Uterus (tissue), 4 donors: ENCODE results near the gene GSG1L. TPM values are rescaled to one million over a fixed set of nuclear protein-coding genes. Genes with fewer than 3 reads are reported as not detected.

Experiments
- DNase-seq, 2 donors: peaks; one replicate each; pipeline ENCODE4 v3.0.0-alpha.2; 2019 to 2020
- H3K27ac ChIP-seq, 2 donors: fragments of 200-600 bp; sonication (generic); 1 replicate in 1 of 2; 2 replicates in 1 of 2; pipeline ENCODE4 v1.5.1; 2016 to 2018
- H3K27me3 ChIP-seq, 2 donors: fragments of 200-600 bp; sonication (generic); one replicate each; pipeline ENCODE4 v1.5.1; 2018 to 2019; ENCODE audit warnings: control low read depth in 1 of 2
- H3K36me3 ChIP-seq, 2 donors: fragments of 200-600 bp; sonication (generic); one replicate each; pipeline ENCODE4 v1.5.1; 2019; ENCODE audit warnings: control low read depth in 1 of 2
- H3K4me1 ChIP-seq, 2 donors: fragments of 200-600 bp; sonication (generic); one replicate each; pipeline ENCODE4 v1.5.1; 2018 to 2019; ENCODE audit warnings: control low read depth in 1 of 2
- H3K4me3 ChIP-seq, 2 donors: fragments of 200-600 bp; sonication (generic); 1 replicate in 1 of 2; 2 replicates in 1 of 2; pipeline ENCODE4 v1.5.1; 2018 to 2019; ENCODE audit warnings: mild to moderate bottlenecking in 1 of 2
- H3K9me3 ChIP-seq, 2 donors: fragments of 200-600 bp; sonication (generic); one replicate each; pipeline ENCODE4 v1.5.1; 2019; ENCODE audit warnings: control low read depth in 1 of 2
- POLR2A ChIP-seq, 2 donors: fragments of 450-650 bp; IDR thresholded peaks; one replicate each; pipeline ENCODE4 v1.6.1; 2016; ENCODE audit warnings: antibody characterized with exemption in 2 of 2, mild to moderate bottlenecking in 1 of 2, moderate library complexity in 1 of 2
- intact Hi-C: fragments of 100-400 bp; cut with DNase I; formaldehyde crosslinking; loops from one replicate; pipeline ENCODE4 v1.15.1; 2023; ENCODE audit warnings: low total_unique reads
- total RNA-seq, 4 donors: library from RNA; depleted of rRNA in 3 of 4; stranded (reverse); fragments of >200 nt in 3 of 4; gene quantifications; one replicate each; pipeline versions ENCODE4 v1.1.0 to v1.2.4, GENCODE V29; 2014 to 2023
- TF ChIP-seq, protein P1 (sequence below), 4 experiments: fragments of 200-600 bp in 2 of 4; fragments of 450-650 bp in 2 of 4; sonication (generic) in 2 of 4; IDR thresholded peaks; one replicate each; pipeline ENCODE4 v1.5.1; 2016 to 2019; ENCODE audit warnings: antibody characterized with exemption in 4 of 4, mild to moderate bottlenecking in 2 of 4, moderate library complexity in 1 of 4
- donor health status: DM: yes; HTN: yes; CAD: no.

GSG1L gene
- total RNA-seq, 4 donors from 2014 or later = 0.24 to 0.35 TPM; not detected in 2

DNA sequence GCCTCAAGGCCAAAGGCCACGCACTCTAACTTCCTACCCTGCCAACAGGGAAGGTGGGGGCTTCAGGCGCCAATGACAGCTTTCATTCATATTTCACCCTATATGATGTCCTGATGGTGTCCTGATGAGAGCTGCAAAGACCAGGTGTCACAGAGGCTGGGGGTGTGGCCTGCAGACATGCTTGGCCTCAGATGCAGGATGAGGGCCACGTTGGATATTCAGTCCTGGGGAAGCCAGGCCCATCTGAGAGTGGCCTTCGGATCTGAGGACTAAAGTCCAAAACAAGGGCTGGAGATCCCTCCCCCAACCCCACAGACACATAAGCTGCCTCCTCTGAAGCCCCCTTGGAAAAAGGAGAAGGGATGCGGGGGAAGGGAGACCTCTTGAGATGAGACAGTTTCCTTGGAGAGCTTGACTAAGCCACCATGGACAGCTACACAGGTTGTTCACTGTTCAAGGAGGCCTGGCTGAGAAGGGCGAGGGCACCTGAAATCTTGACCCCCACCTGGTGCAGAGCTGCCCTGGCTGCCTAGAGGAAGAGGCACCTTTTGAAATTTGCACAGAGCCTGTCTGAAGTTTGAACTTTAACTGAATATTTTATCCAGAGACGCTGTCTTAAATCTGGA lies 24.3 kb upstream of the GSG1L start:
- H3K36me3 ChIP-seq = no peaks in the 10 kb centered on the region
- no peak for DNase-seq
- no peak overlapping the region for H3K27ac ChIP-seq
- H3K27me3 ChIP-seq = no peaks in the 10 kb centered on the region
- H3K4me1 ChIP-seq = no peaks in the 10 kb centered on the region
- intact Hi-C loops = no loop called here
- no peak overlapping the region for H3K4me3 ChIP-seq
- no peaks in the 10 kb centered on the region for H3K9me3 ChIP-seq
- TF ChIP-seq, protein P1, sequence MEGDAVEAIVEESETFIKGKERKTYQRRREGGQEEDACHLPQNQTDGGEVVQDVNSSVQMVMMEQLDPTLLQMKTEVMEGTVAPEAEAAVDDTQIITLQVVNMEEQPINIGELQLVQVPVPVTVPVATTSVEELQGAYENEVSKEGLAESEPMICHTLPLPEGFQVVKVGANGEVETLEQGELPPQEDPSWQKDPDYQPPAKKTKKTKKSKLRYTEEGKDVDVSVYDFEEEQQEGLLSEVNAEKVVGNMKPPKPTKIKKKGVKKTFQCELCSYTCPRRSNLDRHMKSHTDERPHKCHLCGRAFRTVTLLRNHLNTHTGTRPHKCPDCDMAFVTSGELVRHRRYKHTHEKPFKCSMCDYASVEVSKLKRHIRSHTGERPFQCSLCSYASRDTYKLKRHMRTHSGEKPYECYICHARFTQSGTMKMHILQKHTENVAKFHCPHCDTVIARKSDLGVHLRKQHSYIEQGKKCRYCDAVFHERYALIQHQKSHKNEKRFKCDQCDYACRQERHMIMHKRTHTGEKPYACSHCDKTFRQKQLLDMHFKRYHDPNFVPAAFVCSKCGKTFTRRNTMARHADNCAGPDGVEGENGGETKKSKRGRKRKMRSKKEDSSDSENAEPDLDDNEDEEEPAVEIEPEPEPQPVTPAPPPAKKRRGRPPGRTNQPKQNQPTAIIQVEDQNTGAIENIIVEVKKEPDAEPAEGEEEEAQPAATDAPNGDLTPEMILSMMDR (IDR thresholded peaks at IDR 0.05) = no peak

DNA sequence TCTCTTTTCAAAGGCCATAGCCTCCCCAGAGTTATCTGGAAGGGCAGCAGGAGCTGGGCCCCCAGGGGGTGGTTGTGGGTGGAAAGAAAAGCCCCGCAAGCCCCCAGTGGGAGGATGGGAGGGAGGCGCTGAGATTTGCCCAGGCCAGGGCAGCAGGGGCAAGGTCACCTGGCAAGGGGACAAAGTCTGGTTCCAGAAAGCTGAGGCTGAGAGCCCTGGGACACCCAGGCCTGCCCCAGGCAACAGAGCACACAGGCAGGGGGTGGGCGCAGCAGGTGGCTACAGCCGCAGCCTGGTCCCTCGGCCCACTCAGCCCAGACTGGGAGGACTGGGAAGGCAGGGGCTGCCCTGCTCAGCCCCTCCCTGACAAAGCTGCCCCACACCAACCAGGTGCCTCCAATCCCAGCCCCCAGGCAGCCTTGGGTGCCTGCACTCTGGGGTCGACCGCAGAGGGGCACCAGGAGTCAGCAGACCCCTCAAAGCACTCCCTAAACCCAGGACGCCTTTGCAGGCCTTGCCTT lies 23.7 kb upstream of the GSG1L start:
- intact Hi-C loops = no loop called here
- H3K27me3 ChIP-seq = no peaks in the 10 kb centered on the region
- no peak overlapping the region for H3K4me3 ChIP-seq
- H3K9me3 ChIP-seq = no peaks in the 10 kb centered on the region
- H3K27ac ChIP-seq = no peak overlapping the region
- H3K4me1 ChIP-seq = no peaks in the 10 kb centered on the region
- H3K36me3 ChIP-seq = no peaks in the 10 kb centered on the region
- no peak for TF ChIP-seq POLR2A (IDR thresholded peaks at IDR 0.05)
- TF ChIP-seq, protein P1 (IDR thresholded peaks at IDR 0.05) = no peak
- no peak for DNase-seq

DNA sequence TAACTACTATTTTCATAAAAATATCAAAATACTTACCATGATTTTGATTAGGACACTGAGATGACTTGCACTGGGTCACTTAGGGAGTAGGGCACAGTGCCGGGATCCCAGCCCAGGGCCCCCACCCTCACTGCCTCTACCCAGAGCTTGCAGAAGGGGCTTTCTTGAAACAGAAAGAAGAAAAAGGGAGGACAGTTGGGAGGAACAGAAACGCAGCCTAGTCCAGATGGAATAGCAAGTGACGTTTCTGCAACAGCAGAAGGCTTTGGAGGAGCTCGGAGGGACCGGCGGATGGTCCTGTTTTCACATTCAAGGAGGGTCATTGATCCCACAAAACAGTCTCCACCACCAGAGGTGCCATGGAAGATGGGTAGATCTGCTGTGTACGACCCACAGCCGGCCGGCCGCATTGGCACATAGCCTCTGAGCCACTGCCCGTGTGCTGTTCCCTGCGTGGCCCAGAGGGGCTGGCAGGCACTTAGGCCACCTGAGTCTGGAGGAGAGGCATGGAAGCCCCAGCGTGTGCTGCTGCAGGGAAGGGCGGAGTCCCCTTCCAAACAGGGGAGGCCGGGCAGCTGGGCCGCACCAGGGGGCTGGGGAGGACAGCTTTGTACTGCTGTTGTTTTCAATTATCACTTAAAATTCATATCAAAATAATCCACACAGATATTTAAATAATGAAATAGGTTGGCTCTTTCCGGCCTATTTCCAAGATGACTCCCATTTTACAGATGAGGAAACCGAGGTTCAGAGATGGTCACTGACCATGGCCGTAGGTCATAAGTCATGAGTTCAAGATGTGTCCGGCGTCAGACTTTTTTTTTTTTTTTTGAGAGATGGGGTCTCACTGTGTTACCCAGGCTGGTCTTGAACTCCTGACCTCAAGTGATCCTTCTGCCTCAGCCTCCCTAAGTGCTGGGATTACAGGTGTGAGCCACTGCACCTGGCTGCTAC lies 22.9 kb upstream of the GSG1L start:
- Histone ChIP-seq H3K4me3 (no peak overlapping the region), H3K27ac (no peak overlapping the region), H3K27me3 (no peaks in the 10 kb centered on the region), H3K4me1 (no peaks in the 10 kb centered on the region), H3K36me3 (no peaks in the 10 kb centered on the region), H3K9me3 (no peaks in the 10 kb centered on the region)
- intact Hi-C loops = no loop called here
- no peak for DNase-seq
- TF ChIP-seq POLR2A (IDR thresholded peaks at IDR 0.05) = no peak
- TF ChIP-seq, protein P1 (IDR thresholded peaks at IDR 0.05) = no peak

DNA sequence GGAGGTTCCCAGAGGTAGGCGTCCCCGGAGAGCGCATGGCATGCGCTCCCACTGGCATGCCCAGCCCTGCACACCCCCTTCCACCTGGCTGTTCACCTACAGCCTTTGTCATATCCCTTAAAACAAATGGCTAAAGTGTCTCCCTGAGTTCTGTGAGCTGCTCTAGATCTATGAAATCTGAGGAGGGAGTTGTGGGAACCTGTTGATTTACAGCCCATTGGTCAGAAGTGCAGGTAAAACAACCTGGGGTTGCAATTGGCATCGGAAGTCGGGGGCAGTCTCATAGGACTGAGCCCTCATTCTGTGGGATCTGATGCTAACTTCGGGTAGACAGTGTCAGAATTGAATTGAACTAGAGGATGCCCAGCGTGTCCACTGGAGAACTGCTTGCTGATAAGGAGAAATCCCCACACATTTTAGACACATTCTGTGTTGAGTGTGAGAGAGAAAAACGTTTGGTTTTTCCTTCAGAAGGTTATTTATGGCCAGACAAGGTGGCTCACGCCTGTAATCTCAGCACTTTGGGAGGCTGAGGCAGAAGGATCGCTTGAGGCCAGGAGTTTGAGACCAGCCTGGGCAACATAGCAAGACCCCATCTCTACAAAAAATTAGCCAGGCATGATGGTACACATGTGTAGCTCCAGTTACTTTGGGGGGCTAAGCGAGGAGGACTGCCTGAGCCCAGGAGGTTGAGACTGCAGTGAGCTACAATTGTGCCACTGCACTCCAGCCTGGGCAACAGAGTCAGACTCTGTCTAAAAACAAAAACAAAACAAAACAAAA lies 22.1 kb upstream of the GSG1L start:
- H3K27me3 ChIP-seq = no peaks in the 10 kb centered on the region
- DNase-seq = no peak
- no peak for TF ChIP-seq POLR2A (IDR thresholded peaks at IDR 0.05)
- TF ChIP-seq, protein P1 (IDR thresholded peaks at IDR 0.05) = no peak

More for the DNA sequence above, 22.1 kb upstream of the GSG1L start:
- Histone ChIP-seq H3K27ac (no peak overlapping the region), H3K4me3 (no peak overlapping the region), H3K4me1 (no peaks in the 10 kb centered on the region), H3K36me3 (no peaks in the 10 kb centered on the region), H3K9me3 (no peaks in the 10 kb centered on the region)
- intact Hi-C loops = no loop called here
